Activated CD8-positive, alpha-beta memory T cell treated with anti-CD3 and anti-CD28 coated beads, Interleukin-2, amount 50 U/mL, for 1 hour (primary cell): Measurements from ENCODE around the gene SLC11A1.

Experiments used
- DNase-seq: peaks from one replicate; pipeline ENCODE4 v3.0.0-alpha.2; 2020; ENCODE audit errors: extremely low read depth

Gene SLC11A1

GRCh38 chr2:218366621-218367414, 15.3 kb upstream of the SLC11A1 start:
- no peak for DNase-seq

- DNase-seq = peak; percentile 33
Observed at GRCh38 chr2:218367415-218368149, 14.5 kb upstream of the SLC11A1 start.

GRCh38 chr2:218368150-218368528, 13.9 kb upstream of the SLC11A1 start:
- DNase-seq = no peak

DNA sequence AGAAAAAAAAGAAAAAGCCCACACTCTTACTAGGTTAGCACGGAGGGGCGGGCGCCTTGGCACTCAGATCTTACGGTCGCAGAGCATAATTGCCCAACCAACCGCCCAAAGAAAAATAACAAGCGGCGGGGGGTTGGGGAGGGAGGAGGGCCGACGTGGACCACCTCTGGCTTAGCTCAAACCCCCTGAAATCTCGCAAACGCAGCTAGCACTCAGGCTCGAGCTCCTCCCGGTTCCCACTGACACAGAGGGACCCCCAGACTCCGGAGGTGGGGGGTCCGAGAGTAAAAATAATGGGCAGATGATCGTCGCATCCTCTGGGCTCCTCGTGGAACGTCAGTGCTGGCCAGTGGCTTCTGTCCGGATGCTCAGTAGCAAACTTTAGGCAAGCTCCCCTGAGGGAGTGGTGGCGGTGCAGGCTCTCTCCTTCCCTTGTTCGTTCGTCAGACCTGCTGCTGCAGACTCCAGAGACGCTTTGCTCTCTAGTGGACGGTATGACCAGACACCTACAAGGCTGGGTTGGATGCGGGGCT, 13.4 kb upstream of the SLC11A1 start:
- no peak for DNase-seq

DNA sequence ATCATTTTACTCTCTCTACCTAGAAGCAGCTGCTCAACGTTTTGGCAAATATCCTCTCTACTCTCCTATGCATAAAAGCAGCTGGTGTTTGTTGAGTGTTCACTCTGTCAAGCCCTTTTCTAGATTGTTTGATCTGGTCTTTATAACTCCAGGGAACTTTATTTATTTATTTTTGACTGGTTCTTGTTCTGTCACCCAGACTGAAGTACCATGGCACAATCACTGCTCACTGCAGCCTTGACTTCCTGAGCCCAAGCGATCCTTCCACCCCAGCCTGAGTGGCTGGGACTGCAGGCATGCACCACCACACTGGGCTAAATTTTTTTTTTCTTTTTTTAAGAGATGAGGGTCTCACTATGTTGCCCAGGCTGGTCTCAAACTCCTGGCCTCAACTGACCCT, 12.7 kb upstream of the SLC11A1 start:
- DNase-seq = no peak

- DNase-seq = no peak
Observed at GRCh38 chr2:218370410-218371063, 11.5 kb upstream of the SLC11A1 start.

DNA sequence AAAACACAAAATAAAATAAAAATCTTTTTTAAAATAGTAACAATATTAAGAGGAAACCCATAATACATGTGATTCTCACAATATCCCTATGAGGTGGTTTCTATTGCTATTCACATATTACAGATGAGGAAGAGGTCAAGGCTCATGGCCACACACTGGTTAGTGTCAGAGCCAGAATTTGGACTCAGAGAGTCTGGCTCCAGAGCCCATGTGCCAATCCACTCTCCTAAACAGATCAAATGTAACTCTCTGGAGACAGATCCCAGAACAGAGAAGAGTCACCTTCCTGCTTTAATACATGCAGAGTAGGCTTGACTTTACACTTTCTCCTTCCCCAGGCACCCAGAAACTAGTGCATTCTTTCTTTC, 10.1 kb upstream of the SLC11A1 start:
- DNase-seq = no peak

GRCh38 chr2:218374795-218375194, 7.3 kb upstream of the SLC11A1 start:
- no peak for DNase-seq

DNA sequence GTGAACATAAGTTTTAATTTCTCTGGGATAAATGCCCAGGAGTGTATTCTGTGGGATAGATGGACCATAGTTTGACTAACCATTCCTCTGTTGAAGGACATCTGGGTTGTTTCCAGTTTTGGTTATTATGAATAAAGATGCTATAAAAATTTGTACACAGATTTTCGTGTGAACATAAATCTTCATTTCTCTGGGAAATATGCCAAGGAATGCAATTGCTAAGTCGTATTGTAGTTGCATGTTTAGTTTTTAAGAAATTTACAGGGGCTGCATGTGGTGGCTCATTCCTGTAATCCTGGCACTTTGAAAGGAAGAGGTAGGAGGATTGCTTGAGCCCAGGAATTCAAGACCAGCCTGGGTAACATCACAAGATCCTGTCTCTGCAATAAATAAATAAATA, 6.9 kb upstream of the SLC11A1 start:
- no peak for DNase-seq

GRCh38 chr2:218378053-218378452, 4.0 kb upstream of the SLC11A1 start:
- no peak for DNase-seq

- DNase-seq = no peak
Observed at GRCh38 chr2:218382785-218383184, 712 bp downstream of the SLC11A1 start.

- DNase-seq = no peak
Observed at GRCh38 chr2:218383892-218384519, 1.9 kb downstream of the SLC11A1 start.

DNA sequence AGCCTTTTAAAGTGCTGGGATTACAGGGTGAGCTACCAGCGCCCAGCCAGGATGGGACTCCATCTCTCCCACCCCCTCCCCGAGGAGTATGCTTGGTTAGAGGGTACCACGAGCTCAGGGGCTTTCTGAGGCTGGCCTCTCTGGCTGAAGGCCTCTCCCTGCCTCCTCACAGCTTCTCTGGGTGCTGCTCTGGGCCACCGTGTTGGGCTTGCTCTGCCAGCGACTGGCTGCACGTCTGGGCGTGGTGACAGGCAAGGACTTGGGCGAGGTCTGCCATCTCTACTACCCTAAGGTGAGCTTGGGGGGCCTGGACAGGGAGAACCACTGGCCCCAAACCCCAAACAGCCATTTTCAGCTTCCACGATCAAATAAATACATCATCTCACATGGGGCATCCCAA, 2.9 kb downstream of the SLC11A1 start:
- DNase-seq = no peak

GRCh38 chr2:218386505-218387368, 4.7 kb downstream of the SLC11A1 start:
- no peak for DNase-seq

- no peak for DNase-seq
Observed at GRCh38 chr2:218387369-218388194, 5.5 kb downstream of the SLC11A1 start.

DNA sequence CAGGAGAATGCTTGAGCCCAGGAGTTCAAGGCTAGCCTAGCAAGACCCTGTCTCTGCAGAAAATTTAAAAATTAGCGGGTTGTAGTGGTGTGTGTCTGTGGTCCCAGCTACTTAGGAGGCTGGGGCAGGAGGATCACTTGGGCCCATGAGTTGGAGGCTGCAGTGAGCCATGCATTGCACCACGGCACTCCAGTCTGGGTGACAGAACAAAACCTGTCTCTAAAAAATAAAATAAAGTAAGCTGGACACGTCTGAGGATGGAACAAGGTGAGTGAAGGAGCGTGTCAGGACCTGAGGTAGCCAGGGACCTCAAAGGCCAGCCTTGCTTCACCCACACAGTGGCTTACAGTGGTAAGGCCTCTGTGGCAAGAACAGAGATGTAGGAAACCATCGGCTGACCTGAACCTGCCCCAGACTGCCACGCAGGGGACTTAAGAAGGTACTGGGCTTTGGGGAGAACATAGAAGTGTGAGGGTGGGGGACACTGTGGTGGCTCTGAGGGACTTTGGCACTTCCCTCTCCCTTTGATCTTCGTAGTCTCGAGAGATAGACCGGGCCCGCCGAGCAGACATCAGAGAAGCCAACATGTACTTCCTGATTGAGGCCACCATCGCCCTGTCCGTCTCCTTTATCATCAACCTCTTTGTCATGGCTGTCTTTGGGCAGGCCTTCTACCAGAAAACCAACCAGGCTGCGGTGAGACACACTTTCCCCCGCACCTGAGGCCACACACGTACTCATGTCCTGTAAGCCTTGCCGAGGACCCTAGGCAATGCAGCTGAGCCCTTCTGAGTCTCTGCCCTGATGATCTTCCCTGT, 7.5 kb downstream of the SLC11A1 start:
- no peak for DNase-seq

- no peak for DNase-seq
Observed at GRCh38 chr2:218391202-218391601, 9.1 kb downstream of the SLC11A1 start.

- DNase-seq = no peak
Observed at GRCh38 chr2:218392459-218392858, 10.4 kb downstream of the SLC11A1 start.

GRCh38 chr2:218392891-218393462, 10.9 kb downstream of the SLC11A1 start:
- no peak for DNase-seq
